HepG2 (cell line): ENCODE results near the gene SPATA13. TPM values are rescaled to one million over a fixed set of nuclear protein-coding genes. Genes with fewer than 3 reads are reported as not detected.

Experiments used
- ARNT2 ChIP-seq: sonication (generic); formaldehyde crosslinking; IDR thresholded peaks from 2 replicates; pipeline ENCODE4 v1.8.0; 2022; ENCODE audit warnings: mild to moderate bottlenecking, low read depth, missing genetic modification reagents, moderate library complexity
- PTBP1 ChIP-seq: fragments of 200-400 bp; formaldehyde crosslinking; IDR thresholded peaks from 2 replicates; pipeline ENCODE4 v1.6.1; 2018; ENCODE audit warnings: low read length, low read depth; ENCODE audit not compliant: poor library complexity, severe bottlenecking
- SOX13 ChIP-seq, 3 experiments: fragments of 450-650 bp in 1 of 3; sonication (generic) in 1 of 3; formaldehyde crosslinking in 1 of 3; IDR thresholded peaks in 2 of 3; conservative IDR thresholded peaks in 1 of 3; 2 replicates each; pipeline versions ENCODE4 v1.5.0 to v1.6.1; 2016 to 2020; ENCODE audit warnings: antibody characterized with exemption in 1 of 3, mild to moderate bottlenecking in 1 of 3, missing compliant biosample characterization in 1 of 3, missing genetic modification reagents in 1 of 3, moderate library complexity in 1 of 3
- SP2 ChIP-seq: sonication (generic); formaldehyde crosslinking; IDR thresholded peaks from 2 replicates; pipeline ENCODE4 v1.5.1; 2020; ENCODE audit warnings: mild to moderate bottlenecking, missing genetic modification reagents
- WIZ ChIP-seq: sonication (generic); formaldehyde crosslinking; IDR thresholded peaks from 2 replicates; pipeline ENCODE4 v1.5.1; 2020; ENCODE audit warnings: mild to moderate bottlenecking, missing genetic modification reagents
- ZFP36L1 ChIP-seq: sonication (generic); formaldehyde crosslinking; IDR thresholded peaks from 2 replicates; pipeline ENCODE4 v1.8.0; 2022; ENCODE audit warnings: mild to moderate bottlenecking, missing genetic modification reagents, moderate library complexity
- ZNF3 ChIP-seq: IDR thresholded peaks from 2 replicates; pipeline ENCODE4 v1.7.0; 2017; ENCODE audit warnings: inconsistent platforms
- ZSCAN21 ChIP-seq: sonication (generic); formaldehyde crosslinking; IDR thresholded peaks from 2 replicates; pipeline ENCODE4 v1.8.0; 2022; ENCODE audit warnings: mild to moderate bottlenecking, missing genetic modification reagents, moderate library complexity, borderline replicate concordance
- ZSCAN31 ChIP-seq: sonication (generic); formaldehyde crosslinking; IDR thresholded peaks from 2 replicates; pipeline ENCODE4 v1.5.0; 2020; ENCODE audit warnings: low read depth, mild to moderate bottlenecking, missing genetic modification reagents
- polyA plus RNA-seq, 8 experiments: library from polyadenylated mRNA; depleted of rRNA in 3 of 8; stranded (reverse) in 7 of 8; unstranded in 1 of 8; fragments of >200 nt; fragmentation: Illumina TruSeq in 4 of 8; extraction: Trizol in 4 of 8; gene quantifications; 2 replicates each; pipeline versions ENCODE4 v1.2.1 to v1.2.3, GENCODE V29; 2011 to 2016; ENCODE audit warnings: low read depth in 4 of 8, missing spikeins in 1 of 8, mixed read lengths in 1 of 8; ENCODE audit not compliant: insufficient read depth in 1 of 8
- total RNA-seq, 5 experiments: library from RNA; depleted of rRNA; stranded (reverse); fragments of >200 nt; fragmentation: Illumina TruSeq; extraction: Trizol; gene quantifications; 2 replicates each; pipeline ENCODE4 v1.2.3, GENCODE V29; 2016; ENCODE audit warnings: low read depth in 1 of 5
- TF ChIP-seq, protein P1 (sequence below): sonication (generic); formaldehyde crosslinking; IDR thresholded peaks from 2 replicates; pipeline ENCODE4 v1.4.0; 2020; ENCODE audit warnings: missing genetic modification reagents, borderline replicate concordance
- TF ChIP-seq, protein P2 (sequence below): IDR thresholded peaks from 2 replicates; pipeline ENCODE4 v1.6.1; 2016; ENCODE audit warnings: missing compliant biosample characterization, missing genetic modification reagents, borderline replicate concordance
- TF ChIP-seq, protein P3 (sequence below): IDR thresholded peaks from 2 replicates; pipeline ENCODE4 v1.6.1; 2016; ENCODE audit warnings: low read depth, missing genetic modification reagents, missing compliant biosample characterization
- TF ChIP-seq, protein P4 (sequence below): sonication (generic); formaldehyde crosslinking; IDR thresholded peaks from 2 replicates; pipeline ENCODE4 v1.8.0; 2022; ENCODE audit warnings: missing genetic modification reagents, mild to moderate bottlenecking, borderline replicate concordance

SPATA13 gene
- total and polyA plus RNA-seq, 2 of the 13 experiments (the other 11 are each of a cell fraction or from before 2014, with no cell fraction given), result 11.3 to 14.2 TPM

DNA sequence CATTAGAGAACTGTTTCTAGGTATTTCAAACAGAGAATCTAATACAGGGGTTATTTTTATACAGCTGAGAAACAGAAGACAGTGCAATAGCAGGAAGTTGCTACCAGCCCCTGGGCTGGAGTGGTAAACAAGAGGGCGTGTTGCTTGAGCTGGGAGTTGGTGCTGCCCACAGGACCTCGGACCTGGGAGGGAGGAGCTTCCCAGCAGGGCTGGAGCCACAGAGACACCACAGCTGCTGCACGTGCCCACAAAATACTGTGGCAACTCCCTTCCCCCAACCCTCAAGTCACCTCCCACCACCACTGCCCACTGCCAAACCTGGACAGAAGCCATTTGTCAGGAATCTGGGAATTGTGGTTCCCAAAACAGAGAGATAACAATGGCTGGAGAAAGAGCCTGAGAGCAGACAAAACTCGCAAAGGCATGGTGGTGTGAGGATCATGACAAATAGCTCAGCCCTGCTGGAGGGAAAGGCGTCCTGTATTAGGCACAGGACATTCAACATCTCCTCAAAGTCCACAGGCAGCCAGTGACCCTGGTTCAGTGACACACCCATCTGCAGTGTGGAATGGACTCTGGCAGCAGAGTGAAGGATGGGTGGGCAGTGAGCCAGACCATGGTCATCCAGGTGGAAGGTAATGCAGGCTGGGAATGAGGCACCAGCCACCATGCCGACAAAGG, 57.2 kb downstream of the SPATA13 start (continued):
- TF ChIP-seq, protein P1, sequence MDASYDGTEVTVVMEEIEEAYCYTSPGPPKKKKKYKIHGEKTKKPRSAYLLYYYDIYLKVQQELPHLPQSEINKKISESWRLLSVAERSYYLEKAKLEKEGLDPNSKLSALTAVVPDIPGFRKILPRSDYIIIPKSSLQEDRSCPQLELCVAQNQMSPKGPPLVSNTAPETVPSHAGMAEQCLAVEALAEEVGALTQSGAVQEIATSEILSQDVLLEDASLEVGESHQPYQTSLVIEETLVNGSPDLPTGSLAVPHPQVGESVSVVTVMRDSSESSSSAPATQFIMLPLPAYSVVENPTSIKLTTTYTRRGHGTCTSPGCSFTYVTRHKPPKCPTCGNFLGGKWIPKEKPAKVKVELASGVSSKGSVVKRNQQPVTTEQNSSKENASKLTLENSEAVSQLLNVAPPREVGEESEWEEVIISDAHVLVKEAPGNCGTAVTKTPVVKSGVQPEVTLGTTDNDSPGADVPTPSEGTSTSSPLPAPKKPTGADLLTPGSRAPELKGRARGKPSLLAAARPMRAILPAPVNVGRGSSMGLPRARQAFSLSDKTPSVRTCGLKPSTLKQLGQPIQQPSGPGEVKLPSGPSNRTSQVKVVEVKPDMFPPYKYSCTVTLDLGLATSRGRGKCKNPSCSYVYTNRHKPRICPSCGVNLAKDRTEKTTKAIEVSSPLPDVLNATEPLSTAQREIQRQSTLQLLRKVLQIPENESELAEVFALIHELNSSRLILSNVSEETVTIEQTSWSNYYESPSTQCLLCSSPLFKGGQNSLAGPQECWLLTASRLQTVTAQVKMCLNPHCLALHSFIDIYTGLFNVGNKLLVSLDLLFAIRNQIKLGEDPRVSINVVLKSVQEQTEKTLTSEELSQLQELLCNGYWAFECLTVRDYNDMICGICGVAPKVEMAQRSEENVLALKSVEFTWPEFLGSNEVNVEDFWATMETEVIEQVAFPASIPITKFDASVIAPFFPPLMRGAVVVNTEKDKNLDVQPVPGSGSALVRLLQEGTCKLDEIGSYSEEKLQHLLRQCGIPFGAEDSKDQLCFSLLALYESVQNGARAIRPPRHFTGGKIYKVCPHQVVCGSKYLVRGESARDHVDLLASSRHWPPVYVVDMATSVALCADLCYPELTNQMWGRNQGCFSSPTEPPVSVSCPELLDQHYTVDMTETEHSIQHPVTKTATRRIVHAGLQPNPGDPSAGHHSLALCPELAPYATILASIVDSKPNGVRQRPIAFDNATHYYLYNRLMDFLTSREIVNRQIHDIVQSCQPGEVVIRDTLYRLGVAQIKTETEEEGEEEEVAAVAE, result 0 out of 2 replicates have a peak, but pooled peaks have one; percentile 14
- TF ChIP-seq PTBP1 (no peak), ZFP36L1 (peak; percentile 51; the same call in 1 of the 2 replicates), ZNF3 (CRISPR knock-in tag) (no peak), SP2 (CRISPR knock-in tag) (no peak), ZSCAN21 (CRISPR knock-in tag) (no peak), WIZ (CRISPR knock-in tag) (peak; percentile 63; the same call in 1 of the 2 replicates), ZSCAN31 (CRISPR knock-in tag) (no peak), SOX13 (IDR thresholded peaks at IDR 0.05) (no peak), SOX13 (CRISPR knock-in tag; conservative IDR thresholded peaks at IDR 0.05 in 1 of 2, IDR thresholded peaks at IDR 0.05 in 1 of 2) (peak in 1 of 2 experiments; percentile 46; a peak in 1 of 4 replicates), ARNT2 (no peak)
- TF ChIP-seq, protein P2, sequence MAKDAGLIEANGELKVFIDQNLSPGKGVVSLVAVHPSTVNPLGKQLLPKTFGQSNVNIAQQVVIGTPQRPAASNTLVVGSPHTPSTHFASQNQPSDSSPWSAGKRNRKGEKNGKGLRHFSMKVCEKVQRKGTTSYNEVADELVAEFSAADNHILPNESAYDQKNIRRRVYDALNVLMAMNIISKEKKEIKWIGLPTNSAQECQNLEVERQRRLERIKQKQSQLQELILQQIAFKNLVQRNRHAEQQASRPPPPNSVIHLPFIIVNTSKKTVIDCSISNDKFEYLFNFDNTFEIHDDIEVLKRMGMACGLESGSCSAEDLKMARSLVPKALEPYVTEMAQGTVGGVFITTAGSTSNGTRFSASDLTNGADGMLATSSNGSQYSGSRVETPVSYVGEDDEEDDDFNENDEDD (CRISPR knock-in tag), result no peak
- TF ChIP-seq, protein P3, sequence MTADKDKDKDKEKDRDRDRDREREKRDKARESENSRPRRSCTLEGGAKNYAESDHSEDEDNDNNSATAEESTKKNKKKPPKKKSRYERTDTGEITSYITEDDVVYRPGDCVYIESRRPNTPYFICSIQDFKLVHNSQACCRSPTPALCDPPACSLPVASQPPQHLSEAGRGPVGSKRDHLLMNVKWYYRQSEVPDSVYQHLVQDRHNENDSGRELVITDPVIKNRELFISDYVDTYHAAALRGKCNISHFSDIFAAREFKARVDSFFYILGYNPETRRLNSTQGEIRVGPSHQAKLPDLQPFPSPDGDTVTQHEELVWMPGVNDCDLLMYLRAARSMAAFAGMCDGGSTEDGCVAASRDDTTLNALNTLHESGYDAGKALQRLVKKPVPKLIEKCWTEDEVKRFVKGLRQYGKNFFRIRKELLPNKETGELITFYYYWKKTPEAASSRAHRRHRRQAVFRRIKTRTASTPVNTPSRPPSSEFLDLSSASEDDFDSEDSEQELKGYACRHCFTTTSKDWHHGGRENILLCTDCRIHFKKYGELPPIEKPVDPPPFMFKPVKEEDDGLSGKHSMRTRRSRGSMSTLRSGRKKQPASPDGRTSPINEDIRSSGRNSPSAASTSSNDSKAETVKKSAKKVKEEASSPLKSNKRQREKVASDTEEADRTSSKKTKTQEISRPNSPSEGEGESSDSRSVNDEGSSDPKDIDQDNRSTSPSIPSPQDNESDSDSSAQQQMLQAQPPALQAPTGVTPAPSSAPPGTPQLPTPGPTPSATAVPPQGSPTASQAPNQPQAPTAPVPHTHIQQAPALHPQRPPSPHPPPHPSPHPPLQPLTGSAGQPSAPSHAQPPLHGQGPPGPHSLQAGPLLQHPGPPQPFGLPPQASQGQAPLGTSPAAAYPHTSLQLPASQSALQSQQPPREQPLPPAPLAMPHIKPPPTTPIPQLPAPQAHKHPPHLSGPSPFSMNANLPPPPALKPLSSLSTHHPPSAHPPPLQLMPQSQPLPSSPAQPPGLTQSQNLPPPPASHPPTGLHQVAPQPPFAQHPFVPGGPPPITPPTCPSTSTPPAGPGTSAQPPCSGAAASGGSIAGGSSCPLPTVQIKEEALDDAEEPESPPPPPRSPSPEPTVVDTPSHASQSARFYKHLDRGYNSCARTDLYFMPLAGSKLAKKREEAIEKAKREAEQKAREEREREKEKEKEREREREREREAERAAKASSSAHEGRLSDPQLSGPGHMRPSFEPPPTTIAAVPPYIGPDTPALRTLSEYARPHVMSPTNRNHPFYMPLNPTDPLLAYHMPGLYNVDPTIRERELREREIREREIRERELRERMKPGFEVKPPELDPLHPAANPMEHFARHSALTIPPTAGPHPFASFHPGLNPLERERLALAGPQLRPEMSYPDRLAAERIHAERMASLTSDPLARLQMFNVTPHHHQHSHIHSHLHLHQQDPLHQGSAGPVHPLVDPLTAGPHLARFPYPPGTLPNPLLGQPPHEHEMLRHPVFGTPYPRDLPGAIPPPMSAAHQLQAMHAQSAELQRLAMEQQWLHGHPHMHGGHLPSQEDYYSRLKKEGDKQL, result no peak
- TF ChIP-seq, protein P4, sequence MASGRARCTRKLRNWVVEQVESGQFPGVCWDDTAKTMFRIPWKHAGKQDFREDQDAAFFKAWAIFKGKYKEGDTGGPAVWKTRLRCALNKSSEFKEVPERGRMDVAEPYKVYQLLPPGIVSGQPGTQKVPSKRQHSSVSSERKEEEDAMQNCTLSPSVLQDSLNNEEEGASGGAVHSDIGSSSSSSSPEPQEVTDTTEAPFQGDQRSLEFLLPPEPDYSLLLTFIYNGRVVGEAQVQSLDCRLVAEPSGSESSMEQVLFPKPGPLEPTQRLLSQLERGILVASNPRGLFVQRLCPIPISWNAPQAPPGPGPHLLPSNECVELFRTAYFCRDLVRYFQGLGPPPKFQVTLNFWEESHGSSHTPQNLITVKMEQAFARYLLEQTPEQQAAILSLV (CRISPR knock-in tag), result 0 out of 2 replicates have a peak, but pooled peaks have one; percentile 28
